ENCODE data around the gene ABLIM2.

ABLIM2 gene

DNA sequence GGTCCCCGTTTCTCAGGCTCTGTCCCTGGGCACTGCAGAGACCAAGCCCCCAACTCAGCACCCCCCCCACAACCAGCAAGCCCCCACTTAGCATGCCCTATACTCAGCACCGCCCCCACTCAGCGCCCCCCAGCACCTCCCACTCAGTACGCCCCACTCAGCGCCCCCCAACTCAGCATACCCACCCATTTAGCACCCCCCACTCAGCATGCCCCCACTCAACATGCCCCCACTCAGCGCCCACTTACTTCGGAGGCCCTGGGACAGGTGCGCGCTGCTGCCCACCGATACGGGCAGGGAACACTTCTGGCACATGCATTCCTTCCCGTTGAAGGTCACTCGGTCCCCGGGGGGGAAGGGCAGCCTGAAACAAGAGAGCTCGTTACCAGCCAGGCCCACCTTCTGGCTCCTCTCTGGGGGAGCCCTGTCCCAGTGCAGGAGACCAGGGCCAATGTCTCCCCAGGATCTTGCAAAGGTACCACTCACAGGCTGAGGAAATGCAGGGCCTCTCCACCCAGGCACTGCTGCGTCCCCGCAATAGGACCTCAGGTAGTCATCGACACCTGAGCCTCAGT lies 70.6 kb downstream of the ABLIM2 start:
- DNase-seq (ENCODE audit: low read depth in 4 of 4, low spot score in 1 of 4) = no peak

DNA sequence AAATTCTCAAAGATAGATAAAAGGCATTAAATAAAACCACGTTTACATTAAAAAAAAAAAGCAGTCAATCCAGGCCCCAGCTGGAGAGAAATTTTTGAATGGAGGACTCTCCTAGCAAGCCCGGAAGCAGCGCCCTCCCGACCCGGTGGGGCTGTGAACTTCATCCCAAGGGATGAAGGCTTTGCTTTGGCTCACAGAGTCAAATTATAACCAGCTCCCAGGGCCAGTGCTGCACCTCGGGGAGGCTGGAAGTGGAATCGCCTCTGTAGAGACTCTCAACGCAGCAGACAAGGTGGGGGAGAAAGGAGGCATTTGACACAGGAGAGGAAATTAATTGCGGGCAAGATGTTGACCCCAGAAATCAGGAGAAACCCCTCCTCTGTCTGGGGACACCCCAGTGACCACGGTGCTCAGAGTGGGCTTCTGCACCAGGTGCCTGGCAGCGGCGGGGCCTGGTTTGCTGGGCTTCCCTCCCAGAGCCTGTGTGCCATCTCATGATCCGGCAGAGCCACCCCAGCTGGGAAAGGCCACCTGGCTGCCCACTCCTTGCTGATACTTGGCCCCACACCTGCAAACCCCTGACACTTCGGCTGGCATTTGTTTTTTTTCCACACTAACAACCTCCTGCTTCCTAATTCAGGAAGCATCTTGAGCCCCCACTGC lies 71.7 kb downstream of the ABLIM2 start:
- no peak for DNase-seq (ENCODE audit: low read depth in 4 of 4, low spot score in 1 of 4)

DNA sequence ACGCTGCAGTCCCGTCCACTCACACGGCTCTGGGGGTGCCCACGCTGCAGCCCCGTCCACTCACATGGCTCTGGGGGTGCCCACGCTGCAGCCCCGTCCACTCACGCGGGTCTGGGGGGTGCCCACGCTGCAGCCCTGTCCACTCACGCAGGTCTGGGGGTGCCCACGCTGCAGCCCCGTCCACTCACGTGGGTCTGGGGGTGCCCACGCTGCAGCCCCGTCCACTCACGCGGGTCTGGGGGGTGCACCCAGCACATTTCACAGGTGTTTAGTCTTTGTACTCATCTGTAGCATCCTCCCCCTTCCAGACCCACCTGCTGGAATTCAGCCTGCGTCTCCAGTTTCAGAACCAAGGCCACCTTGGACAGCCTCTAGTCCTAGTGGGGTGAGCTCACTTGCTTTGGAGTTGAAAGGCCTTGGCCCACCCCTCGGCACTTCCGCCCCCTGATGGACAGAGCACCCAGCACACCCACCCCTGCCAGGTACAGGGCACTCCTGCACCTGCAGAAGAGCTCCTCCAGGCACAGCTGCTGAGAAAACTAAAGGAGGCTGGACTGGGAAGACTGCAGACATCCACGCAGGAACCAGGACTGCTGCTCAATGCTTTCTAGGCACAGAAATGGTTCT lies 73.0 kb downstream of the ABLIM2 start:
- no peak for DNase-seq (ENCODE audit: low read depth in 4 of 4, low spot score in 1 of 4)

DNA sequence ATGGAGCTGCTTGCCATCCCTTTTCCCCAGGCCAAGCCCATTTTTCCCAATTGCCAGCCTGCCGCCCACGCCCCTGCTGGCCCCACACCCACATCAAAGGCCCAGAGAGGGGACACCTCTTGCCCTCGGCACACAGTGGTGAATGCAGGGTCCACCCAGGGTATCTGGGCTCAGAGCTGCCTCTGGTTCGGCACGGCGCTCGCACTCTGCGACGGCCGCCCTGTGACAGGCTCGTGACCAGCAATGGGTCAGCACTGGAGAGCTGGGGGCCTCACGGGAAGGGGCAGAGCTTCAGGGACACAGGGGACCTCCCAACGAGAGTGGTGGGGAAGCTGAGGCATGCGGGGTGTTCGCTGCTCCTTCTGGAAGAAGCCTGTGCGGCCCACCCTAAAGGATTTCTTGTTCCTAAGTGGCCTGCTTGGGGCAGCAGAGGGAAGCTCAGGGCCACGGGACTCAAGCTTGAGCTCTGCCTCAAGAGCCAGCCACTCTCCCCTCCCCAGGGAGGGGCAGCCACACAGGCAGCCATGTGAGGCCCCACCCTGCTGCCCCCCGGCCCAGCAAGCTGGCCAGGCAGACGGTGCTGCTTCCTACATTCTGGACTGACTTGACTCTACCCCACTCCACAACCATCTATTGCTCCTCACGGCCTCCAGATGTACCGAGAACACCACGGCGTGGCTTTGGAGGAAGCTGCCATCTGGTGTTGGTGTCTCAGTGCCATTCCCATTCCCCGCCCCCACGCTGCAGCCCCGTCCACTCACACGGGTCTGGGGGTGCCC lies 73.7 kb downstream of the ABLIM2 start:
- no peak for DNase-seq (ENCODE audit: low read depth in 4 of 4, low spot score in 1 of 4)

- DNase-seq (ENCODE audit: low read depth in 4 of 4, low spot score in 1 of 4) = no peak
Observed at GRCh38 chr4:8084031-8084660, 74.5 kb downstream of the ABLIM2 start.

DNA sequence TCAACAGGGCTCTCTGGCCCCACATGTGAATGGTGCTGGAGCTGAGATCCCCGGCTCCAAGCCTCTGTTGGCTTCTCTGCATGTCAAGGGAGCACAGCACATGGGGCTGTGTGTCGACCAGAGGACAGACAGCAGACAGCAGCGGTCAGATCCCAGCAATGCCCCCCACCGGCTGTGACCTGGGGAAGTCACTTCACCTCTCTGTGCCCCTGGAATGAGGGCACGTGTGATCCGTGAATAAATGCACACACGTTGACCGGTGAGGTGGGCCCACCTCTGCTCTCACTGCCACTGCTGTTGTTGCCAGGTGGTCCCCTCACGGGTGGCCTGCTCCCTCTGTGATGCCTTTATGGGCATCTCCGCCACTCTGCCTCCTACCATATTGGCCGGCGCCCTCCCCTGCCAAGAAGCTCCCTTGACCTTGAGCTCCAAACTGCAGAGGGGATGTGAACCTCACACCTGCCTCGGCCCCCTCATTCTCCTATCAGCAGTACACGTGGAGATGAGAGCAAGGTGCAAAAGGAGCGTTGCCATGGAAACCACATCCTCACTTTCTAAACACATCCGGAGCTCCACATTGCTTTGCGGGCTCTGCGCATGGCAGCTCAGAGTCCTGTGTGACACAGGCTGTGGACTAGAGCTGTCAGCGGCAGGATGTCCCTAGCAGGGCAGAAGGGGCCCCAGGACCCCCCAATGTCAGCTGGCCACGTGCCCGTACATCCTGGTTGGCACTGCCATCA lies 75.4 kb downstream of the ABLIM2 start:
- DNase-seq (ENCODE audit: low read depth in 4 of 4, low spot score in 1 of 4) = no peak

- DNase-seq (ENCODE audit: low read depth in 4 of 4, low spot score in 1 of 4) = no peak
Observed at GRCh38 chr4:8082517-8083055, 76.0 kb downstream of the ABLIM2 start.

DNA sequence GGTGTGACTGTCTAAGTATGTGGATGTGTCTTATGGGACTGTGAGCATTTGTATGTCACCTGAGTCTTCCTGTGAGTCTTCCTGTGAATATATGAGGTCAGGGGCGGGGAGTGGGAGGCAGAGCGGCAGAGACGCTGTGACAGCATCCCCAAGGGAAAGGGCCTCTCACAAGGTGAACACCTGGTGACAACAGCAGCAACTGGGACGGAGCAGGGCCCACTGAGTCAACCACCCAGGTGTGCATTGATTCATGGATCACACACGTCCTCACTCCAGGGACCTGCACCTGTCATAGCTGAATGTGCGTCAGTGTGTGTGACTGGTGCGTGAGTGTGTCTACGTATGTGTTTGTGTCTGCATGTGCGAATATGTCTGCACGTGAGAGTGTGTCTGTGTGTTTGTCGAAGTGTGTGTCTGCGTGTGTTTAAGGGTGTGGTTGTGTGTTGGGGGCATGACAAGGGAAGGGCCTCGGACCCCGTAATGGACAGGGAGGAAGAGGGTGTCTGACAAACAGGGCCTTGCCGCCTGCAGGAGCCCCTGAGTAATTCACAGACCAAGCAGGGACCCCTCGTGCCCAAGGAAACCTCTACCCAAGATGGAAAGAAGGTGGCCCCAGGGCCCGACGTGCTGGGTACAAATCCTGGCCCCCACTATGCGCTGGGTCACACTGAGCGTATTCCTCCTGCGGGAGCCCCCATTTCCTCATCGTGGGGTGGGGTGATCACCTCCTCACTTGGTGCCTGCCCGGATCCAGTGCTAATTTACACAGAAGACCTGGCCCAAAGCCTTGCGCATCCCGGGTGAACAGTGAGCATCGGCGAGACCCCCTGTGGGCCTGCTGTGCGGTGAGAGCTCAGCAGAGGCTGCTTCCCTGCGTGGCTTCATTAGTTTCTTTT lies 76.7 kb downstream of the ABLIM2 start:
- no peak for DNase-seq (ENCODE audit: low read depth in 4 of 4, low spot score in 1 of 4)

- DNase-seq (ENCODE audit: low read depth in 4 of 4, low spot score in 1 of 4) = no peak
Observed at GRCh38 chr4:8081171-8081570, 77.4 kb downstream of the ABLIM2 start.

GRCh38 chr4:8080754-8081065 lies 77.9 kb downstream of the ABLIM2 start:
- DNase-seq (ENCODE audit: low read depth in 4 of 4, low spot score in 1 of 4) = no peak

DNA sequence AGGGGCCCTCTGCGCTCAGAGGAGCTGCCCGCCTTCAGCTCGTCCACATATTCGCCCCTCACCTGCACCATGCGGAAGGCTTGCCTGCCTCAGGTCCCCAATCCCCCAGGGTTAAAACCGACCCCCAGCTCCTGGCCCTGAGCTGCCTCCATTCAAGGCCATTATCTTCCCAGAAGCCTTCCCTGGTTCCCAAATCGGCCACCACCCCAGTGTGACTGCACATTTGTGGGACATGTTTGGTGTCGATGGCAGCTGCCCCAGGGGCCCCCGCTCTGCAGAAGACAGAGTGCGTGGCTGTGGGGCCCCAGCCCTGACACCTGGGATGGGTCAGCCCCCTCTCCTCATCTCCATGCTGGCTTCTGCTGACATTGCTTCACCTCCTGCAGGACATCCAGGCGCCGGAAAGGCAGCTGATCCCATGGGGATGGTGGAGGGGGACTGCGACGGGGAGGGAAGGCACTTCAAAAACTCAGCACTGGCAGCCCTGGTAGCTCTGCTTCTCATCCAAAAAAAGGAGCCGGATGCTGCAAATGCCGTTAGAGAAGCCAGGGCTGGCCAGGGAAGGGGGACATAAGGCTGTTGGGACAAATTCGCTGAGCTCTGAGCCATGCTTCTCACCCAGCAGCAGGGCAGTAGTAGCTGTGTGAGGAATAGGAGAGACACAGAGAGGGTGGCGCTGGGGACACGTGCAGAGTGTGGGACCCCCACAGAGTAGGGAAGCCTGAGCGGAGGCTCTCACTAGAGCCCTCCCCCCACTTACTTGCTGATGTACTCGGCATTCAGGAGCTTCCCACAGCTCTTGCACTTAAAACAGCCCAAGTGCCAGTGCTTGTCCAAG lies 78.5 kb downstream of the ABLIM2 start:
- DNase-seq (ENCODE audit: low read depth in 4 of 4, low spot score in 1 of 4) = no peak

DNA sequence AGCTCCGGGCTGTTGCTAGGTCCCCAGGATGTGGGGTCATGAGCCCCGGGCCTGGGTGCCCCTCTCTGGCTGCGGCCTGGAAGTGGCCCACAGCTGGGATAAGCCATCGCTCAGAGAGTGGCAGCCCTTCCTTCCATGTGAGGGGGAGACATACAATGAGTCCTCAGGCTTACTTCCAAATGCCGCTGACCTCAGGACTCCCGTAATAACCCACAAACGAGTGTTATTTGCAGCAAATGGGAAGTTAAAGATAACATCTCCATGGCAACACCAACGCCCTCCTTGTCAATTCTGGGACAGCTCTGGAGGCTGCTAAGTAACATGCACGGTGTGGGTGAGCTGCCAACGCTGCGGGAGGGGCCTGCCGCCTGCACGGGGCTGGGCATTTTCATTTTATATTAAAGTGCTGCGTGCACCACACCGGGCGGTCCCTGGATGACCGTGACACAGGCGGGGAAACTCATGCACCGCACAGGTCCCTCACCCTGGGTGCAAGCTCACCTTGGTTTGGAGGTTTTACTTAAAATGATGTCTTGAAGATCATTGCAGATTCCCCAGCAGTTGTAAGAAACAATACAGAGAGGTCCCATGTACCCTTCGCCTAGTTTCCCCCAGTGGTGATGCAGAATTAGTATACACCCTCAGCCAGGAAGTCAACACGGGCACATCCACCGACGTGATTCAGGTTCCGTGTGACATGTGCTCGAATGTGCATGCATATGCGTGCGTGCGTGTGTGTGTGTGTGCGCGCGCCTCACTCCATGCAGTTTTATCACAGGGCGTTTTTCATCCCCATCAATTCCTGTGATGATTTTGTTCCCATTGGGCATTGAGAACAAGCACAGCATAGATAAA lies 79.4 kb downstream of the ABLIM2 start:
- no peak for DNase-seq (ENCODE audit: low read depth in 4 of 4, low spot score in 1 of 4)

GRCh38 chr4:8078610-8079015 lies 80.0 kb downstream of the ABLIM2 start:
- DNase-seq (ENCODE audit: low read depth in 4 of 4, low spot score in 1 of 4) = no peak

- no peak for DNase-seq (ENCODE audit: low read depth in 4 of 4, low spot score in 1 of 4)
Observed at GRCh38 chr4:8078109-8078494, 80.5 kb downstream of the ABLIM2 start.

- DNase-seq (ENCODE audit: low read depth in 4 of 4, low spot score in 1 of 4) = no peak
Observed at GRCh38 chr4:8077181-8078108, 81.2 kb downstream of the ABLIM2 start.

DNA sequence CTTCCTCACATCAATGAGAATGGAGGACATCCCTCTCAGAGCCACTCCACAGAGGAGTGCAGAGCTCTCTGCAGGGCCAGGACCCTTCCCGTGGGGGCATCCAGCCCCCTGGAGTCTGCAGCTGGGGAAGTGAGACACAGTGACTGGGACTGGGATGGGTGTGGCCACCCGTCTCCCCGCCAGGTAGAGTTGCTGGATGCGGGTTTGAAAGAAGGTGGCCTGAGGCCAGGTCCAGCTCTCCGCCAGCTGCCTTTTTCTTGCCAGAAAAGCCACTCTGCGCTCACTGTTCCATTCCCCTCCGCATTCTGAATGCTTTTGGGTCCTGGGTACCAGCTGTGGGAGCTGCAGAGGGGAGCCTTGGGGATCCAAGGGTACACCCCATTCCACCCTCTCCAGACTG lies 82.6 kb downstream of the ABLIM2 start:
- no peak for DNase-seq (ENCODE audit: low read depth in 4 of 4, low spot score in 1 of 4)

Data from stimulated activated CD4-positive, alpha-beta T cell treated with anti-CD3 and anti-CD28 coated beads, Interleukin-1b, Interleukin-23, amount 100 ng/mL, for 24 hours (primary cell).